DOHH2 (cell line): ENCODE results near the gene SNTB2.

Experiments
- EZH2phosphoT487 ChIP-seq: fragments of 200-600 bp; sonication (generic); IDR thresholded peaks from 2 replicates; pipeline ENCODE4 v1.6.1; 2017; ENCODE audit warnings: borderline replicate concordance, mild to moderate bottlenecking, antibody characterized with exemption, low read length, moderate library complexity, mixed read lengths
- TF ChIP-seq, protein P1 (sequence below): fragments of 200-600 bp; sonication (generic); IDR thresholded peaks from one replicate; pipeline ENCODE4 v1.5.1; 2014; ENCODE audit warnings: antibody characterized with exemption, mild to moderate bottlenecking, low read depth, low read length; ENCODE audit not compliant: poor library complexity, severe bottlenecking

DNA sequence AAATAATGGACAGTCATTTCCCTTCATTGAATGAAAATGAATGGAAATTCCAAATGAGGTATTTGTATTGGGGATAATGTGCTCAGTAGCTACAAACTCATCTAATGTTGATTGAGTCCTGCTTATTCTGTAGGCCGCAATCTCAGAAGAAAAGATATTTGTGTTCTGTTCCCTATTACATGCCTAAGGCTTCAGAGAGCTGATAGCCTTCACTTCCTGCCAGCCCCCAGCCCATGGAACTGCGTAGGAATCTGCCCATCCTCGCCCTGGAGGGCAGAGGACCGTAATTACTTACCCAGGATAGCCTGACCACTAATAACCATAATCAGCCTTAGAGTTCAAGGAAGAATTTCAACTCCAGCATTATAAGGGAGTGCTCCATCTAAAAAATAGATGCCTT, 17.9 kb upstream of the SNTB2 start:
- TF ChIP-seq, protein P1, sequence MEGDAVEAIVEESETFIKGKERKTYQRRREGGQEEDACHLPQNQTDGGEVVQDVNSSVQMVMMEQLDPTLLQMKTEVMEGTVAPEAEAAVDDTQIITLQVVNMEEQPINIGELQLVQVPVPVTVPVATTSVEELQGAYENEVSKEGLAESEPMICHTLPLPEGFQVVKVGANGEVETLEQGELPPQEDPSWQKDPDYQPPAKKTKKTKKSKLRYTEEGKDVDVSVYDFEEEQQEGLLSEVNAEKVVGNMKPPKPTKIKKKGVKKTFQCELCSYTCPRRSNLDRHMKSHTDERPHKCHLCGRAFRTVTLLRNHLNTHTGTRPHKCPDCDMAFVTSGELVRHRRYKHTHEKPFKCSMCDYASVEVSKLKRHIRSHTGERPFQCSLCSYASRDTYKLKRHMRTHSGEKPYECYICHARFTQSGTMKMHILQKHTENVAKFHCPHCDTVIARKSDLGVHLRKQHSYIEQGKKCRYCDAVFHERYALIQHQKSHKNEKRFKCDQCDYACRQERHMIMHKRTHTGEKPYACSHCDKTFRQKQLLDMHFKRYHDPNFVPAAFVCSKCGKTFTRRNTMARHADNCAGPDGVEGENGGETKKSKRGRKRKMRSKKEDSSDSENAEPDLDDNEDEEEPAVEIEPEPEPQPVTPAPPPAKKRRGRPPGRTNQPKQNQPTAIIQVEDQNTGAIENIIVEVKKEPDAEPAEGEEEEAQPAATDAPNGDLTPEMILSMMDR: no peak
- TF ChIP-seq EZH2phosphoT487: no peak
